Measurements from ENCODE around the gene DHODH. TPM values are rescaled to one million over a fixed set of nuclear protein-coding genes. Genes with fewer than 3 reads are reported as not detected.

Gene DHODH
- polyA plus RNA-seq, 2 of the 4 experiments (the other 2 are of a cell fraction) = 9.7 to 13.2 TPM

GRCh38 chr16:72060405-72060804 lies 51.9 kb downstream of the DHODH start:
- Histone ChIP-seq H3K4me3 (no peak overlapping the region), H3K9me3 (no peaks in the 10 kb centered on the region), H3K4me1 (no peaks in the 10 kb centered on the region), H3K4me2 (no peak overlapping the region), H3K27ac (no peak overlapping the region)
- FAIRE-seq = no peak
- no peak for ATAC-seq
- ChIA-PET CTCF (no interaction called here), POLR2A (no interaction called here)
- TF ChIP-seq JUNB (IDR thresholded peaks at IDR 0.05) = no peak
- 76% methylated on average over 9 of the region's 9 CpGs for WGBS (ENCODE audit: missing lambda C conversion rate)
- DNase-seq (ENCODE audit: low read depth in 1 of 2, low spot score in 1 of 2) = no peak

- 88% methylated on average over 1 of the region's 1 CpG for WGBS (ENCODE audit: missing lambda C conversion rate)
- no peaks in the 10 kb centered on the region for H3K9me3 ChIP-seq
- DNase-seq (ENCODE audit: low read depth in 1 of 2, low spot score in 1 of 2) (no peak), ATAC-seq (no peak), FAIRE-seq (no peak)
- ChIA-PET CTCF (interaction anchor here (1.1 to 1.8 kb wide), 2 partner anchors 38 to 63 kb away, joined by 4 read pairs; no protein-coding TSS in a partner anchor), POLR2A (no interaction called here)
- no peak overlapping the region for H3K4me2 ChIP-seq
- no peak overlapping the region for H3K4me3 ChIP-seq
- H3K27ac ChIP-seq = no peak overlapping the region
- H3K4me1 ChIP-seq = no peaks in the 10 kb centered on the region
- TF ChIP-seq CTCF (IDR thresholded peaks at IDR 0.05) (no peak), RARB (CRISPR knock-in tag; IDR thresholded peaks at IDR 0.05) (no peak), REST (IDR thresholded peaks at IDR 0.05) (no peak), PHF8 (IDR thresholded peaks at IDR 0.05; ENCODE audit: borderline replicate concordance, low read depth) (no peak), HES2 (IDR thresholded peaks at IDR 0.05) (no peak), MYC (IDR thresholded peaks at IDR 0.05; ENCODE audit: borderline replicate concordance, low read length) (no peak), MAZ (IDR thresholded peaks at IDR 0.05; ENCODE audit: borderline replicate concordance, low read depth, low read length) (no peak), CHD2 (IDR thresholded peaks at IDR 0.05; ENCODE audit: low read length, partially characterized antibody) (no peak), SMC3 (IDR thresholded peaks at IDR 0.05) (no peak), NPAS2 (CRISPR knock-in tag; IDR thresholded peaks at IDR 0.05; ENCODE audit: borderline replicate concordance) (no peak), FOSL2 (IDR thresholded peaks at IDR 0.05) (no peak), FOSL2 (CRISPR knock-in tag; IDR thresholded peaks at IDR 0.05) (no peak), NR3C1 (IDR thresholded peaks at IDR 0.05) (no peak), ZNF302 (CRISPR knock-in tag; IDR thresholded peaks at IDR 0.05) (no peak), FOSB (CRISPR knock-in tag; IDR thresholded peaks at IDR 0.05) (no peak)
Observed at GRCh38 chr16:72061564-72061963, 53.0 kb downstream of the DHODH start.

GRCh38 chr16:72064361-72064894 lies 55.9 kb downstream of the DHODH start:
- POLR2A ChIA-PET = no interaction called here

More at GRCh38 chr16:72064361-72064894, 55.9 kb downstream of the DHODH start:
- 64% methylated on average over 10 of the region's 10 CpGs for WGBS (ENCODE audit: missing lambda C conversion rate)
- FAIRE-seq (no peak), ATAC-seq (no peak), DNase-seq (ENCODE audit: low read depth in 1 of 2, low spot score in 1 of 2) (no peak)
- H3K9me3 ChIP-seq = no peaks in the 10 kb centered on the region
- H3K4me2 ChIP-seq = no peak overlapping the region
- H3K27ac ChIP-seq = no peak overlapping the region
- CTCF ChIA-PET = interaction anchor here (0.7 to 4.4 kb wide), 2 partner anchors 19 to 38 kb away, joined by 3 to 11 read pairs; no protein-coding TSS in a partner anchor
- H3K4me3 ChIP-seq = no peak overlapping the region
- TF ChIP-seq NR3C1 (IDR thresholded peaks at IDR 0.05) = no peak
- TF ChIP-seq HMGXB4 (CRISPR knock-in tag; IDR thresholded peaks at IDR 0.05; ENCODE audit: borderline replicate concordance) = no peak
- TF ChIP-seq CBX2 (IDR thresholded peaks at IDR 0.05; ENCODE audit: borderline replicate concordance, low read depth) = no peak
- TF ChIP-seq ZFP36 (IDR thresholded peaks at IDR 0.05; ENCODE audit: borderline replicate concordance, partially characterized antibody) = no peak
- TF ChIP-seq CBX8 (IDR thresholded peaks at IDR 0.05) = no peak
- no peak for TF ChIP-seq MAFK (IDR thresholded peaks at IDR 0.05; ENCODE audit: partially characterized antibody)
- TF ChIP-seq CHD4 (IDR thresholded peaks at IDR 0.05; ENCODE audit: borderline replicate concordance) = no peak
- no peak for TF ChIP-seq RNF2 (IDR thresholded peaks at IDR 0.05; ENCODE audit: borderline replicate concordance, low read depth)
- no peaks in the 10 kb centered on the region for H3K4me1 ChIP-seq

Measured in A549 (cell line).